HEK293 (cell line): ENCODE measurements around the gene CTSD.

Source experiments
- CTCF ChIA-PET: fragments of 350-600 bp; formaldehyde crosslinking; extraction: SDS; loops from one replicate; lab custom pipeline; 2021; ENCODE audit warnings: antibody characterized with exemption; lab: Yijun Ruan, JAX
- POLR2A ChIA-PET: fragments of 300-600 bp; formaldehyde crosslinking; extraction: SDS; loops from one replicate; lab custom pipeline; 2020; ENCODE audit warnings: antibody characterized with exemption, inconsistent platforms; lab: Yijun Ruan, JAX
- H3K27ac ChIP-seq: fragments of 200-500 bp; sonication (Bioruptor generic); 2 replicates; pipeline ENCODE4 v1.5.1; 2014; ENCODE audit warnings: low read depth, low read length, control low read depth, inconsistent platforms; ENCODE audit errors: extremely low read depth
- H3K36me3 ChIP-seq, 2 experiments: fragments of 200-500 bp in 1 of 2; sonication (Bioruptor generic) in 1 of 2; 1 replicate in 1 of 2; 2 replicates in 1 of 2; pipeline ENCODE4 v1.5.1; 2014 to 2017; ENCODE audit warnings: inconsistent platforms in 2 of 2, low read length in 2 of 2; ENCODE audit not compliant: control insufficient read depth in 2 of 2, insufficient read depth in 1 of 2
- H3K4me1 ChIP-seq: fragments of 200-500 bp; sonication (Bioruptor generic); 2 replicates; pipeline ENCODE4 v1.5.1; 2014; ENCODE audit warnings: mild to moderate bottlenecking, low read length, inconsistent platforms; ENCODE audit not compliant: control insufficient read depth, insufficient read depth
- H3K4me3 ChIP-seq: 2 replicates; pipeline ENCODE4 v1.5.1; 2011; ENCODE audit warnings: low read depth, mild to moderate bottlenecking, control low read depth, low read length, moderate library complexity
- H3K9me3 ChIP-seq: fragments of 200-500 bp; sonication (Bioruptor generic); 2 replicates; pipeline ENCODE4 v1.5.1; 2014; ENCODE audit warnings: low read depth, low read length, inconsistent platforms; ENCODE audit not compliant: control insufficient read depth, insufficient read depth
- BCL11B ChIP-seq: fragments of 450-650 bp; formaldehyde crosslinking; IDR thresholded peaks from 2 replicates; pipeline ENCODE4 v1.5.1; 2016; ENCODE audit warnings: low read depth, missing biosample characterization, missing genetic modification characterization
- ZBTB8A ChIP-seq: fragments of 450-650 bp; formaldehyde crosslinking; IDR thresholded peaks from 2 replicates; pipeline ENCODE4 v1.5.1; 2016; ENCODE audit warnings: missing biosample characterization, missing genetic modification characterization
- ZEB2 ChIP-seq: fragments of 450-650 bp; formaldehyde crosslinking; IDR thresholded peaks from 2 replicates; pipeline ENCODE4 v1.5.1; 2016; ENCODE audit warnings: missing biosample characterization, missing genetic modification characterization
- ZFP41 ChIP-seq: fragments of 450-650 bp; formaldehyde crosslinking; IDR thresholded peaks from 2 replicates; pipeline ENCODE4 v1.5.1; 2016; ENCODE audit warnings: missing biosample characterization, missing genetic modification characterization, borderline replicate concordance
- ZNF121 ChIP-seq: fragments of 450-650 bp; formaldehyde crosslinking; IDR thresholded peaks from 2 replicates; pipeline ENCODE4 v1.5.1; 2016; ENCODE audit warnings: missing biosample characterization, missing genetic modification characterization
- ZNF148 ChIP-seq: fragments of 450-650 bp; formaldehyde crosslinking; IDR thresholded peaks from 2 replicates; pipeline ENCODE4 v1.5.0; 2017; ENCODE audit warnings: missing biosample characterization, missing genetic modification characterization, borderline replicate concordance
- ZNF18 ChIP-seq: fragments of 450-650 bp; formaldehyde crosslinking; IDR thresholded peaks from 2 replicates; pipeline ENCODE4 v1.5.1; 2016; ENCODE audit warnings: missing biosample characterization, missing genetic modification characterization
- ZNF26 ChIP-seq: fragments of 450-650 bp; formaldehyde crosslinking; IDR thresholded peaks from 2 replicates; pipeline ENCODE4 v1.5.1; 2016; ENCODE audit warnings: missing biosample characterization, missing genetic modification characterization
- ZNF404 ChIP-seq: fragments of 450-650 bp; formaldehyde crosslinking; IDR thresholded peaks from 2 replicates; pipeline ENCODE4 v1.5.1; 2017; ENCODE audit warnings: missing biosample characterization, missing genetic modification characterization
- ZNF658 ChIP-seq: fragments of 450-650 bp; formaldehyde crosslinking; IDR thresholded peaks from 2 replicates; pipeline ENCODE4; 2016; ENCODE audit warnings: missing biosample characterization, missing genetic modification characterization
- ZNF664 ChIP-seq: fragments of 450-650 bp; formaldehyde crosslinking; IDR thresholded peaks from 2 replicates; pipeline ENCODE4 v1.5.1; 2016; ENCODE audit warnings: missing biosample characterization, missing genetic modification characterization
- ZNF76 ChIP-seq: fragments of 450-650 bp; formaldehyde crosslinking; IDR thresholded peaks from 2 replicates; pipeline ENCODE4; 2016; ENCODE audit warnings: low read depth, missing biosample characterization, missing genetic modification characterization, borderline replicate concordance
- ZNF768 ChIP-seq: fragments of 450-650 bp; formaldehyde crosslinking; IDR thresholded peaks from 2 replicates; pipeline ENCODE4 v1.5.1; 2018; ENCODE audit warnings: missing biosample characterization, mild to moderate bottlenecking, missing genetic modification characterization
- ZNF777 ChIP-seq: fragments of 450-650 bp; formaldehyde crosslinking; IDR thresholded peaks from 2 replicates; pipeline ENCODE4 v1.5.1; 2017; ENCODE audit warnings: missing biosample characterization, missing genetic modification characterization, borderline replicate concordance
- TF ChIP-seq, protein P1 (sequence below): fragments of 450-650 bp; formaldehyde crosslinking; IDR thresholded peaks from 2 replicates; pipeline ENCODE4 v1.5.1; 2017; ENCODE audit warnings: missing biosample characterization, missing genetic modification characterization
- TF ChIP-seq, protein P2 (sequence below): fragments of 450-650 bp; formaldehyde crosslinking; IDR thresholded peaks from 2 replicates; pipeline ENCODE4 v1.5.1; 2016; ENCODE audit warnings: missing biosample characterization, missing genetic modification characterization
- TF ChIP-seq, protein P3 (sequence below): fragments of 450-650 bp; formaldehyde crosslinking; IDR thresholded peaks from 2 replicates; pipeline ENCODE4 v1.5.1; 2016; ENCODE audit warnings: missing biosample characterization, missing genetic modification characterization
- TF ChIP-seq, protein P4 (sequence below): fragments of 450-650 bp; formaldehyde crosslinking; IDR thresholded peaks from 2 replicates; pipeline ENCODE4 v1.5.1; 2016; ENCODE audit warnings: missing biosample characterization, missing genetic modification characterization
- TF ChIP-seq, protein P5 (sequence below): fragments of 450-650 bp; formaldehyde crosslinking; optimal IDR thresholded peaks from 2 replicates; pipeline ENCODE3; 2016; ENCODE audit warnings: missing biosample characterization, mild to moderate bottlenecking, missing genetic modification characterization

The CTSD gene

DNA sequence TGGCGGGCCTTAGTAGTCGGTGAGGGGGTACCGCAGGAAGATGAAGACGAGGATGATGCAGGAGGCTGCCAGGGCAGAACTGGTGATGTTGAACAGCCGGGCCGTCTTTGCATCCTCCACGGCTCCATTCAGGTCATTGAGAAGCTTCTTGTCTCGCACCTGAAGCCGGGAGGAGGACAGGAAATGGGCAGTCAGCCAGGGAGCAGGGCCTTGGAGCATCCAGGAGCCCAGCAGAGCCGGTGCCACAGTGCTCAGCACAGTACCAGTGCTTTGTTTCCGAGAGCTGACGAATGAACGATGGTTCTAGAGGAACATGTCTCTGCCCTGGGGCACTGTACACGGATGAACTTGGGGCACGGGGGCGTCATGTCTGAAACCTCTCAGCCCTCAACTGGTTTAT lies 28.5 kb downstream of the CTSD start (continued):
- TF ChIP-seq, protein P1, sequence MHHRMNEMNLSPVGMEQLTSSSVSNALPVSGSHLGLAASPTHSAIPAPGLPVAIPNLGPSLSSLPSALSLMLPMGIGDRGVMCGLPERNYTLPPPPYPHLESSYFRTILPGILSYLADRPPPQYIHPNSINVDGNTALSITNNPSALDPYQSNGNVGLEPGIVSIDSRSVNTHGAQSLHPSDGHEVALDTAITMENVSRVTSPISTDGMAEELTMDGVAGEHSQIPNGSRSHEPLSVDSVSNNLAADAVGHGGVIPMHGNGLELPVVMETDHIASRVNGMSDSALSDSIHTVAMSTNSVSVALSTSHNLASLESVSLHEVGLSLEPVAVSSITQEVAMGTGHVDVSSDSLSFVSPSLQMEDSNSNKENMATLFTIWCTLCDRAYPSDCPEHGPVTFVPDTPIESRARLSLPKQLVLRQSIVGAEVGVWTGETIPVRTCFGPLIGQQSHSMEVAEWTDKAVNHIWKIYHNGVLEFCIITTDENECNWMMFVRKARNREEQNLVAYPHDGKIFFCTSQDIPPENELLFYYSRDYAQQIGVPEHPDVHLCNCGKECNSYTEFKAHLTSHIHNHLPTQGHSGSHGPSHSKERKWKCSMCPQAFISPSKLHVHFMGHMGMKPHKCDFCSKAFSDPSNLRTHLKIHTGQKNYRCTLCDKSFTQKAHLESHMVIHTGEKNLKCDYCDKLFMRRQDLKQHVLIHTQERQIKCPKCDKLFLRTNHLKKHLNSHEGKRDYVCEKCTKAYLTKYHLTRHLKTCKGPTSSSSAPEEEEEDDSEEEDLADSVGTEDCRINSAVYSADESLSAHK: no peak
- TF ChIP-seq ZBTB8A (tag by site-specific recombination): no peak
- no peak for TF ChIP-seq ZNF404
- TF ChIP-seq ZNF26 (tag by site-specific recombination): no peak
- no peak for TF ChIP-seq ZNF664

- TF ChIP-seq, protein P2, sequence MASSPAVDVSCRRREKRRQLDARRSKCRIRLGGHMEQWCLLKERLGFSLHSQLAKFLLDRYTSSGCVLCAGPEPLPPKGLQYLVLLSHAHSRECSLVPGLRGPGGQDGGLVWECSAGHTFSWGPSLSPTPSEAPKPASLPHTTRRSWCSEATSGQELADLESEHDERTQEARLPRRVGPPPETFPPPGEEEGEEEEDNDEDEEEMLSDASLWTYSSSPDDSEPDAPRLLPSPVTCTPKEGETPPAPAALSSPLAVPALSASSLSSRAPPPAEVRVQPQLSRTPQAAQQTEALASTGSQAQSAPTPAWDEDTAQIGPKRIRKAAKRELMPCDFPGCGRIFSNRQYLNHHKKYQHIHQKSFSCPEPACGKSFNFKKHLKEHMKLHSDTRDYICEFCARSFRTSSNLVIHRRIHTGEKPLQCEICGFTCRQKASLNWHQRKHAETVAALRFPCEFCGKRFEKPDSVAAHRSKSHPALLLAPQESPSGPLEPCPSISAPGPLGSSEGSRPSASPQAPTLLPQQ (tag by site-specific recombination): no peak
- no peak for TF ChIP-seq ZNF148
- no peak for TF ChIP-seq ZFP41 (tag by site-specific recombination)
- TF ChIP-seq ZNF768 (tag by site-specific recombination): no peak
- no peak for TF ChIP-seq ZNF121 (tag by site-specific recombination)
- TF ChIP-seq, protein P3, sequence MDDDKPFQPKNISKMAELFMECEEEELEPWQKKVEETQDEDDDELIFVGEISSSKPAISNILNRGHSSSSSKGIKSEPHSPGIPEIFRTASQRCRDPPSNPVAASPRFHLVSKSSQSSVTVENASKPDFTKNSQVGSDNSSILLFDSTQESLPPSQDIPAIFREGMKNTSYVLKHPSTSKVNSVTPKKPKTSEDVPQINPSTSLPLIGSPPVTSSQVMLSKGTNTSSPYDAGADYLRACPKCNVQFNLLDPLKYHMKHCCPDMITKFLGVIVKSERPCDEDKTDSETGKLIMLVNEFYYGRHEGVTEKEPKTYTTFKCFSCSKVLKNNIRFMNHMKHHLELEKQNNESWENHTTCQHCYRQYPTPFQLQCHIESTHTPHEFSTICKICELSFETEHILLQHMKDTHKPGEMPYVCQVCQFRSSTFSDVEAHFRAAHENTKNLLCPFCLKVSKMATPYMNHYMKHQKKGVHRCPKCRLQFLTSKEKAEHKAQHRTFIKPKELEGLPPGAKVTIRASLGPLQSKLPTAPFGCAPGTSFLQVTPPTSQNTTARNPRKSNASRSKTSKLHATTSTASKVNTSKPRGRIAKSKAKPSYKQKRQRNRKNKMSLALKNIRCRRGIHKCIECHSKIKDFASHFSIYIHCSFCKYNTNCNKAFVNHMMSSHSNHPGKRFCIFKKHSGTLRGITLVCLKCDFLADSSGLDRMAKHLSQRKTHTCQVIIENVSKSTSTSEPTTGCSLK (tag by site-specific recombination): no peak
- no peak for TF ChIP-seq ZNF18
- no peak for TF ChIP-seq BCL11B (tag by site-specific recombination)
- no peak for TF ChIP-seq ZNF76 (tag by site-specific recombination)
- no peak for TF ChIP-seq ZEB2 (tag by site-specific recombination)
- TF ChIP-seq ZNF777 (tag by site-specific recombination): no peak
- TF ChIP-seq, protein P4, sequence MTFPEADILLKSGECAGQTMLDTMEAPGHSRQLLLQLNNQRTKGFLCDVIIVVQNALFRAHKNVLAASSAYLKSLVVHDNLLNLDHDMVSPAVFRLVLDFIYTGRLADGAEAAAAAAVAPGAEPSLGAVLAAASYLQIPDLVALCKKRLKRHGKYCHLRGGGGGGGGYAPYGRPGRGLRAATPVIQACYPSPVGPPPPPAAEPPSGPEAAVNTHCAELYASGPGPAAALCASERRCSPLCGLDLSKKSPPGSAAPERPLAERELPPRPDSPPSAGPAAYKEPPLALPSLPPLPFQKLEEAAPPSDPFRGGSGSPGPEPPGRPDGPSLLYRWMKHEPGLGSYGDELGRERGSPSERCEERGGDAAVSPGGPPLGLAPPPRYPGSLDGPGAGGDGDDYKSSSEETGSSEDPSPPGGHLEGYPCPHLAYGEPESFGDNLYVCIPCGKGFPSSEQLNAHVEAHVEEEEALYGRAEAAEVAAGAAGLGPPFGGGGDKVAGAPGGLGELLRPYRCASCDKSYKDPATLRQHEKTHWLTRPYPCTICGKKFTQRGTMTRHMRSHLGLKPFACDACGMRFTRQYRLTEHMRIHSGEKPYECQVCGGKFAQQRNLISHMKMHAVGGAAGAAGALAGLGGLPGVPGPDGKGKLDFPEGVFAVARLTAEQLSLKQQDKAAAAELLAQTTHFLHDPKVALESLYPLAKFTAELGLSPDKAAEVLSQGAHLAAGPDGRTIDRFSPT (tag by site-specific recombination): no peak
- TF ChIP-seq ZNF658 (tag by site-specific recombination): no peak
- TF ChIP-seq, protein P5, sequence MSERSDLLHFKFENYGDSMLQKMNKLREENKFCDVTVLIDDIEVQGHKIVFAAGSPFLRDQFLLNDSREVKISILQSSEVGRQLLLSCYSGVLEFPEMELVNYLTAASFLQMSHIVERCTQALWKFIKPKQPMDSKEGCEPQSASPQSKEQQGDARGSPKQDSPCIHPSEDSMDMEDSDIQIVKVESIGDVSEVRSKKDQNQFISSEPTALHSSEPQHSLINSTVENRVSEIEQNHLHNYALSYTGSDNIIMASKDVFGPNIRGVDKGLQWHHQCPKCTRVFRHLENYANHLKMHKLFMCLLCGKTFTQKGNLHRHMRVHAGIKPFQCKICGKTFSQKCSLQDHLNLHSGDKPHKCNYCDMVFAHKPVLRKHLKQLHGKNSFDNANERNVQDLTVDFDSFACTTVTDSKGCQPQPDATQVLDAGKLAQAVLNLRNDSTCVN: no peak
- no peak overlapping the region for H3K27ac ChIP-seq
- no peaks in the 10 kb centered on the region for H3K4me1 ChIP-seq
- no peaks in the 10 kb centered on the region for H3K36me3 ChIP-seq
- no peak overlapping the region for H3K4me3 ChIP-seq
- H3K9me3 ChIP-seq: no peaks in the 10 kb centered on the region
- ChIA-PET CTCF (no interaction called here), POLR2A (no interaction called here)
These were observed 29.1 kb downstream of the CTSD start for GRCh38 chr11:1734641-1735081.
